Stomach (tissue), 4 donors: ENCODE measurements around the gene OPCML.

Source experiments
- CTCF ChIP-seq, 7 experiments: fragments of 450-650 bp in 4 of 7; fragments of 200-600 bp in 3 of 7; sonication (generic) in 3 of 7; IDR thresholded peaks; one replicate each; pipeline ENCODE4 v1.5.1; 2016 to 2019; ENCODE audit warnings: antibody characterized with exemption in 7 of 7, control low read depth in 2 of 7, mild to moderate bottlenecking in 1 of 7
- EP300 ChIP-seq: sonication (generic); formaldehyde crosslinking; IDR thresholded peaks from one replicate; pipeline ENCODE4 v1.6.1; 2017; ENCODE audit warnings: antibody characterized with exemption
- POLR2A ChIP-seq, 4 donors: fragments of 450-650 bp; IDR thresholded peaks; one replicate each; pipeline ENCODE4 v1.6.1; 2016; ENCODE audit warnings: antibody characterized with exemption in 4 of 4, control low read depth in 2 of 4, mild to moderate bottlenecking in 1 of 4, moderate library complexity in 1 of 4
- POLR2AphosphoS5 ChIP-seq, 3 donors: sonication (generic); formaldehyde crosslinking; IDR thresholded peaks; one replicate each; pipeline ENCODE4 v1.6.1; 2016; ENCODE audit warnings: antibody characterized with exemption in 3 of 3

GRCh38 chr11:133402551-133402950, 129.8 kb downstream of the OPCML start:
- no peak for TF ChIP-seq CTCF (IDR thresholded peaks at IDR 0.05)
- no peak for TF ChIP-seq POLR2A (IDR thresholded peaks at IDR 0.05)
- no peak for TF ChIP-seq EP300
- no peak for TF ChIP-seq POLR2AphosphoS5 (IDR thresholded peaks at IDR 0.05)
